Measurements from ENCODE around the gene TRIO.
A peak's percentile ranks its signal among the peaks of the same experiment; 100 is the strongest.

Gene TRIO

GRCh38 chr5:14148890-14149671, 5.9 kb downstream of the TRIO start:
- DNase-seq, result no peak

- DNase-seq, result no peak
Measured at GRCh38 chr5:14149672-14150274, 6.6 kb downstream of the TRIO start.

- DNase-seq, result no peak
Measured at GRCh38 chr5:14151416-14151815, 8.3 kb downstream of the TRIO start.

GRCh38 chr5:14153071-14153864, 10.1 kb downstream of the TRIO start:
- no peak for DNase-seq

GRCh38 chr5:14153932-14154731, 11.0 kb downstream of the TRIO start:
- no peak for DNase-seq

GRCh38 chr5:14155075-14155474, 11.9 kb downstream of the TRIO start:
- DNase-seq, result no peak

- no peak for DNase-seq
Measured at GRCh38 chr5:14155739-14156138, 12.6 kb downstream of the TRIO start.

GRCh38 chr5:14156290-14156649, 13.1 kb downstream of the TRIO start:
- DNase-seq, result no peak

GRCh38 chr5:14156650-14157492, 13.7 kb downstream of the TRIO start:
- DNase-seq, result peak; percentile 63

GRCh38 chr5:14157493-14157782, 14.3 kb downstream of the TRIO start:
- DNase-seq, result no peak

GRCh38 chr5:14158890-14159666, 15.9 kb downstream of the TRIO start:
- DNase-seq, result no peak

- DNase-seq, result peak; percentile 70
Measured at GRCh38 chr5:14161825-14162556, 18.8 kb downstream of the TRIO start.

GRCh38 chr5:14164164-14165163, 21.3 kb downstream of the TRIO start:
- no peak for DNase-seq

- no peak for DNase-seq
Measured at GRCh38 chr5:14165375-14166106, 22.4 kb downstream of the TRIO start.

- DNase-seq, result no peak
Measured at GRCh38 chr5:14166437-14166836, 23.3 kb downstream of the TRIO start.

- peak; percentile 31 for DNase-seq
Measured at GRCh38 chr5:14167211-14167845, 24.2 kb downstream of the TRIO start.

GRCh38 chr5:14168144-14168792, 25.1 kb downstream of the TRIO start:
- no peak for DNase-seq

- DNase-seq, result no peak
Measured at GRCh38 chr5:14168793-14169262, 25.7 kb downstream of the TRIO start.

Data from NCI-H187 treated with DMSO at 0.1 percent for 48 hours (cell line).